ENCODE measurements around the gene NFATC1. TPM values are rescaled to one million over a fixed set of nuclear protein-coding genes. Genes with fewer than 3 reads are reported as not detected.
"Not testable (repeated sequence)": the region's sequence is repeated elsewhere in the genome, so short reads cannot be mapped to it uniquely, and the experiment has no call there.

The NFATC1 gene
- total RNA-seq, 2 donors from 2014 or later, result 1.6 to 4.3 TPM

GRCh38 chr18:79375441-79376154 lies 20.1 kb upstream of the NFATC1 start:
- H3K27ac ChIP-seq, result no peak overlapping the region
- no peak overlapping the region for H3K9ac ChIP-seq (ENCODE audit: low read depth in 2 of 2, low read length in 2 of 2)
- intact Hi-C loops (cut with DNase I), result no loop called here
- DNase-seq, result no peak
- H3K4me3 ChIP-seq, result no peak overlapping the region
- no peaks in the 10 kb centered on the region for H3K36me3 ChIP-seq
- H3K9me3 ChIP-seq, result no peaks in the 10 kb centered on the region
- TF ChIP-seq, protein P1, sequence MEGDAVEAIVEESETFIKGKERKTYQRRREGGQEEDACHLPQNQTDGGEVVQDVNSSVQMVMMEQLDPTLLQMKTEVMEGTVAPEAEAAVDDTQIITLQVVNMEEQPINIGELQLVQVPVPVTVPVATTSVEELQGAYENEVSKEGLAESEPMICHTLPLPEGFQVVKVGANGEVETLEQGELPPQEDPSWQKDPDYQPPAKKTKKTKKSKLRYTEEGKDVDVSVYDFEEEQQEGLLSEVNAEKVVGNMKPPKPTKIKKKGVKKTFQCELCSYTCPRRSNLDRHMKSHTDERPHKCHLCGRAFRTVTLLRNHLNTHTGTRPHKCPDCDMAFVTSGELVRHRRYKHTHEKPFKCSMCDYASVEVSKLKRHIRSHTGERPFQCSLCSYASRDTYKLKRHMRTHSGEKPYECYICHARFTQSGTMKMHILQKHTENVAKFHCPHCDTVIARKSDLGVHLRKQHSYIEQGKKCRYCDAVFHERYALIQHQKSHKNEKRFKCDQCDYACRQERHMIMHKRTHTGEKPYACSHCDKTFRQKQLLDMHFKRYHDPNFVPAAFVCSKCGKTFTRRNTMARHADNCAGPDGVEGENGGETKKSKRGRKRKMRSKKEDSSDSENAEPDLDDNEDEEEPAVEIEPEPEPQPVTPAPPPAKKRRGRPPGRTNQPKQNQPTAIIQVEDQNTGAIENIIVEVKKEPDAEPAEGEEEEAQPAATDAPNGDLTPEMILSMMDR (IDR thresholded peaks at IDR 0.05), result no peak
- H3K4me1 ChIP-seq, result no peaks in the 10 kb centered on the region
- no peaks in the 10 kb centered on the region for H3K27me3 ChIP-seq

GRCh38 chr18:79376661-79377060 lies 19.1 kb upstream of the NFATC1 start:
- intact Hi-C loops (cut with DNase I), result not testable (repeated sequence)

GRCh38 chr18:79377187-79377891 lies 18.4 kb upstream of the NFATC1 start:
- no peaks in the 10 kb centered on the region for H3K4me1 ChIP-seq
- intact Hi-C loops (cut with DNase I), result no loop called here
- no peak overlapping the region for H3K9ac ChIP-seq (ENCODE audit: low read depth in 2 of 2, low read length in 2 of 2)
- H3K27me3 ChIP-seq, result no peaks in the 10 kb centered on the region
- H3K9me3 ChIP-seq, result no peaks in the 10 kb centered on the region
- H3K4me3 ChIP-seq, result no peak overlapping the region
- H3K27ac ChIP-seq, result no peak overlapping the region
- TF ChIP-seq, protein P1 (IDR thresholded peaks at IDR 0.05), result no peak
- no peak for DNase-seq
- no peaks in the 10 kb centered on the region for H3K36me3 ChIP-seq

More at GRCh38 chr18:79376661-79377060, 19.1 kb upstream of the NFATC1 start:
- DNase-seq; H3K9me3 ChIP-seq; H3K4me3 ChIP-seq; H3K27me3 ChIP-seq; H3K4me1 ChIP-seq; H3K27ac ChIP-seq; H3K36me3 ChIP-seq; H3K9ac ChIP-seq (ENCODE audit: low read depth in 2 of 2, low read length in 2 of 2): not testable (repeated sequence)

DNA sequence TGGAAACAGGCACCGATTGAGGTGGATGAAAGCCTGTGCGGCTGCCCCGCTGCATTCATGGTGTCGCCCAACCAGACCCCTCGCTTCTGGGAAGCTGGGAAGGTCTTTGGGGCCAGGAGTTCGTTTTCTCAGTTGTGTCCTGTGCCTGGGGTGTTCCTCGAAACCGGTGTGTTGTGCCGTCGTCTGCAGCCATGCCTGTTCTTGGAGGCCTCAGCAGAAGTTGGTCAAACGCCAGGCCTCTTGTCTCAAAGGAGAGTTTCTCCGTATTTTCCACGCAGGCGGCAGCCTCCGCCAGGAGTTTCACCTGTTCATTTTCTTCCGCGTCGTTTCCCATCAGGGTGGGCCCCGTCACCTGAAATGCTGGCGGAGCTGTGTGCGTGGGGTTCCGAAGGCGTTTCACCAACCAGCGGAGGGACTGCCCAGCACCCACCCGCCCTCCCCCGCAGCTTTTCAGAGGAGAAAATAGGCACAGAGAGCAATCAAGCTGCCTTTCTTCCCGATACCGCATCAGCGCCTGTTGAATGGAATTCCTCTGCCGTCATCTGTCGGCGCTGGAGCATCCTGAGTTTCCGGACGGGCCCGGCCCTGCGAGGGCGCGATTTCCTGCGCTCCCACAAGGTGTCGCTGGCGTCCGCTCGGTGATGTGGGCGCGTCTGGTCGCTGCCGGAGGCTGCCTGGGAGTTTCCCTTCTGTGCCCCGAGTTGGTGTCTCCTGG lies 17.0 kb upstream of the NFATC1 start:
- intact Hi-C loops (cut with DNase I), result loop anchor here (1.0 kb wide), 1 partner anchor 265 kb away; no protein-coding TSS in a partner anchor
- TF ChIP-seq, protein P1 (IDR thresholded peaks at IDR 0.05), result peak; percentile 96
- H3K27me3 ChIP-seq, result no peaks in the 10 kb centered on the region
- H3K4me3 ChIP-seq, result no peak overlapping the region
- no peaks in the 10 kb centered on the region for H3K4me1 ChIP-seq
- no peak overlapping the region for H3K27ac ChIP-seq
- H3K36me3 ChIP-seq, result no peaks in the 10 kb centered on the region
- H3K9ac ChIP-seq (ENCODE audit: low read depth in 2 of 2, low read length in 2 of 2), result no peak overlapping the region
- H3K9me3 ChIP-seq, result no peaks in the 10 kb centered on the region
- DNase-seq, result peak; percentile 81

GRCh38 chr18:79379251-79379905 lies 16.4 kb upstream of the NFATC1 start:
- no peak overlapping the region for H3K27ac ChIP-seq
- H3K27me3 ChIP-seq, result no peaks in the 10 kb centered on the region
- no peak for DNase-seq
- H3K36me3 ChIP-seq, result no peaks in the 10 kb centered on the region
- intact Hi-C loops (cut with DNase I), result loop anchor here (1.0 kb wide), 1 partner anchor 264 kb away; no protein-coding TSS in a partner anchor
- no peaks in the 10 kb centered on the region for H3K9me3 ChIP-seq
- H3K4me1 ChIP-seq, result no peaks in the 10 kb centered on the region
- no peak overlapping the region for H3K9ac ChIP-seq (ENCODE audit: low read depth in 2 of 2, low read length in 2 of 2)
- TF ChIP-seq, protein P1 (IDR thresholded peaks at IDR 0.05), result no peak
- no peak overlapping the region for H3K4me3 ChIP-seq
